ENCODE measurements around the gene TMEM87A. TPM values are rescaled to one million over a fixed set of nuclear protein-coding genes. Genes with fewer than 3 reads are reported as not detected.
"Not testable (repeated sequence)": the region's sequence is repeated elsewhere in the genome, so short reads cannot be mapped to it uniquely, and the experiment has no call there.

Gene TMEM87A
- total RNA-seq, 4 donors from 2014 or later = 52.6 to 102 (median 82.5) TPM

DNA sequence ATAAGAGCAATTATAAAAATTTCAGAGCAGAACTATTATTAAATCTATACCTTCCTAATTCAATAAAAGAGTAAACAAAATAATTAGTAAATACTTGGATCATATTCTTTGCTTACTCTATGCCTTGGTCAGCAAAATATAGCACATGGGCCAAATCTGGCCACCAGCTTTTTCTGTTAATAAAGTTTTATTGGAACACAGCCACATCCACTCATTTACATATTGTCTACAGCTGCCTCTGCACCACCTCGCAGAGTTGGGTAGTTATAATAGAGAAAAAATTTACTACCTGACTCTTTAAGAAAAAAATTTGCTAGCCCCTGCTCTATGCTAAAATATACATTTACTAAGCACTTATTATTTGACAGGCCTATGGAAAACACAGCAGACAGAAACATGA lies 32.4 kb downstream of the TMEM87A start:
- Histone ChIP-seq H3K36me3 (peaks cover 0 to 83% (median 5%) of the 10 kb centered on the region in 3 donors), H3K4me3 (no peak overlapping the region), H3K9me3 (no peaks in the 10 kb centered on the region), H3K27me3 (no peaks in the 10 kb centered on the region), H3K27ac (no peak overlapping the region), H3K4me1 (no peaks in the 10 kb centered on the region)
- intact Hi-C loops (cut with DNase I) = no loop called here
- TF ChIP-seq, protein P1, sequence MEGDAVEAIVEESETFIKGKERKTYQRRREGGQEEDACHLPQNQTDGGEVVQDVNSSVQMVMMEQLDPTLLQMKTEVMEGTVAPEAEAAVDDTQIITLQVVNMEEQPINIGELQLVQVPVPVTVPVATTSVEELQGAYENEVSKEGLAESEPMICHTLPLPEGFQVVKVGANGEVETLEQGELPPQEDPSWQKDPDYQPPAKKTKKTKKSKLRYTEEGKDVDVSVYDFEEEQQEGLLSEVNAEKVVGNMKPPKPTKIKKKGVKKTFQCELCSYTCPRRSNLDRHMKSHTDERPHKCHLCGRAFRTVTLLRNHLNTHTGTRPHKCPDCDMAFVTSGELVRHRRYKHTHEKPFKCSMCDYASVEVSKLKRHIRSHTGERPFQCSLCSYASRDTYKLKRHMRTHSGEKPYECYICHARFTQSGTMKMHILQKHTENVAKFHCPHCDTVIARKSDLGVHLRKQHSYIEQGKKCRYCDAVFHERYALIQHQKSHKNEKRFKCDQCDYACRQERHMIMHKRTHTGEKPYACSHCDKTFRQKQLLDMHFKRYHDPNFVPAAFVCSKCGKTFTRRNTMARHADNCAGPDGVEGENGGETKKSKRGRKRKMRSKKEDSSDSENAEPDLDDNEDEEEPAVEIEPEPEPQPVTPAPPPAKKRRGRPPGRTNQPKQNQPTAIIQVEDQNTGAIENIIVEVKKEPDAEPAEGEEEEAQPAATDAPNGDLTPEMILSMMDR (IDR thresholded peaks at IDR 0.05) = no peak
- no peak for TF ChIP-seq POLR2A (IDR thresholded peaks at IDR 0.05)
- 80 to 90% methylated on average over 1 of the region's 1 CpG for WGBS, 2 donors
- DNase-seq = no peak

DNA sequence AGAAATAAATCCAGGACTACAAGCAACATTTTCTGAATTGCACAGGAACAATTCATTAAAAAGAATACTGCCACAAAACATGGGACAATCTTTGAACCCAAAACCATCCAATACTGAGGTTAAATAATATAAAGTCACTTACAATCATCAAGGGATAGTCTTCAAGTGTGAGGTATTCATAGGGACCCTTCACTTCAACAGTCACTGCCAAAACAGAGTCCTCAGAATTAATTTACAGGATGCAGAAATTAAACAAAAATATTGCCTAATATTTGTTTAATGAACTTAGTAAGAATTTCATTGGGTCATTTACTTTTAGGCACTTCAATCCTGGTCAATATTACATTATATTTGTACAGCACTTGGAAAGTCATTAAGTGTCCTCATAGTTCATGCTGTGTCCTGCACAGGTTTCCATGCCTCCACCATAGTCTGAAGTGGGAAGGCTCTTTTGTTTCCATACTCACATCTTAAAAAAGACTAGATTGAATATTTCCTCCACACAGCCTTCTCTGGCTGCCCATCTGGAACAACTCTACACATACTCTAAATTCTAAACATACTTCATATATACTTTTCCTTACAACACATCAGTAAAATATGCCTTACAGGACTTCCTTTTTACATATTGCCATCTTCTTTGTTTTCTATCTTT lies 33.6 kb downstream of the TMEM87A start:
- intact Hi-C loops (cut with DNase I) = no loop called here
- peaks cover 0 to 95% (median 5%) of the 10 kb centered on the region in 3 donors for H3K36me3 ChIP-seq

GRCh38 chr15:42233107-42233506 lies 40.1 kb downstream of the TMEM87A start:
- Histone ChIP-seq H3K4me3 (no peak overlapping the region), H3K4me1 (no peaks in the 10 kb centered on the region), H3K9me3 (no peaks in the 10 kb centered on the region), H3K27ac (no peak overlapping the region), H3K36me3 (peaks cover 0 to 99% (median 7%) of the 10 kb centered on the region in 3 donors), H3K27me3 (no peaks in the 10 kb centered on the region)
- TF ChIP-seq, protein P1 (IDR thresholded peaks at IDR 0.05) = no peak
- TF ChIP-seq POLR2A (IDR thresholded peaks at IDR 0.05) = no peak
- no peak for DNase-seq
- intact Hi-C loops (cut with DNase I) = no loop called here
- WGBS, 2 donors = 69 to 97% methylated on average over 2 of the region's 2 CpGs

More for the DNA sequence above, 33.6 kb downstream of the TMEM87A start:
- Histone ChIP-seq H3K4me3 (no peak overlapping the region), H3K27me3 (no peaks in the 10 kb centered on the region), H3K4me1 (no peaks in the 10 kb centered on the region), H3K27ac (no peak overlapping the region), H3K9me3 (no peaks in the 10 kb centered on the region)
- DNase-seq = no peak
- TF ChIP-seq, protein P1 (IDR thresholded peaks at IDR 0.05) = no peak
- no peak for TF ChIP-seq POLR2A (IDR thresholded peaks at IDR 0.05)

DNA sequence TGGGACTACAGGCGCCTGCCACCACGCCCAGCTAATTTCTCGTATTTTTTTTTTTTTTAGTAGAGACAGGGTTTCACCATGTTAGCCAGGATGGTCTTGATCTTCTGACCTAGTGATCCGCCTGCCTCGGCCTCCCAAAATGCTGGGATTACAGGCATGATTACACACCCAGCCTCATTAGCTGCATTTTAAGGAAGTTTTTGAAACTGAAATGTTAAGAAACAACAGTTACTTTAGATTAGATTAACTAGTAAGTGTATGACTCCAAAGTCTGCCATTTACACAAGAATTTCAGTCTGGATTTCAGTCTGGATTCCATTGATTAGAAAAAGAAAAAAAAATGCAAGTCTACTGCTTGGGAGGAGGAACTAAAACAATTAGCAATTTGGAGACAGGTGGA lies 40.6 kb downstream of the TMEM87A start:
- WGBS, 2 donors = 62 to 72% methylated on average over 3 to 5 of the region's 5 CpGs
- H3K9me3 ChIP-seq = no peaks in the 10 kb centered on the region
- intact Hi-C loops (cut with DNase I) = no loop called here

GRCh38 chr15:42231088-42231487 lies 42.1 kb downstream of the TMEM87A start:
- no peaks in the 10 kb centered on the region for H3K4me1 ChIP-seq
- H3K36me3 ChIP-seq = peaks cover 0 to 99% (median 20%) of the 10 kb centered on the region in 3 donors
- H3K27ac ChIP-seq = no peak overlapping the region
- intact Hi-C loops (cut with DNase I) = no loop called here
- H3K4me3 ChIP-seq = no peak overlapping the region
- no peak for DNase-seq
- TF ChIP-seq POLR2A (IDR thresholded peaks at IDR 0.05) = no peak
- TF ChIP-seq, protein P1 (IDR thresholded peaks at IDR 0.05) = no peak
- H3K9me3 ChIP-seq = no peaks in the 10 kb centered on the region
- 87 to 97% methylated on average over 1 of the region's 1 CpG for WGBS, 2 donors
- H3K27me3 ChIP-seq = no peaks in the 10 kb centered on the region

More for the DNA sequence above, 40.6 kb downstream of the TMEM87A start:
- H3K4me1 ChIP-seq = no peaks in the 10 kb centered on the region
- H3K27ac ChIP-seq = no peak overlapping the region
- no peaks in the 10 kb centered on the region for H3K27me3 ChIP-seq
- no peak overlapping the region for H3K4me3 ChIP-seq
- DNase-seq = no peak
- TF ChIP-seq, protein P1 (IDR thresholded peaks at IDR 0.05) = no peak
- TF ChIP-seq POLR2A (IDR thresholded peaks at IDR 0.05) = no peak
- peaks cover 0 to 99% (median 10%) of the 10 kb centered on the region in 3 donors for H3K36me3 ChIP-seq

DNA sequence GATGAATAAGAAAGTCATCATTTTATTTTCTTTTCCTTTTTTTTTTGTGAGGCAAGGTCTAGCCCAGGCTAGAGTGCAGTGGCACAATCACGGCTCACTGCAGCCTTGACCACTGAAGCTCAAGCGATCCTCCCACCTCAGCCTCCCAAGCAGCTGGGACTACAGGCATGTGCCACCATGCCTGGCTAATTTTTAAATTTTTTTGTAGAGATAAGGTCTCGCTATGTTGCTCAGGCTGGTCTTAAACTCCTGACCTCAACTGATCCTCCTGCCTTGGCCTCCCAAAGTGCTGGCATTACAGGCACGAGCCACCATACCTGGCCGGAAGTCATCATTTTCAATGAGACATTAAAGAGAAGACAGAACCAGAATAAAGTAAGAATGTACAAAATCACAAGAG lies 44.3 kb downstream of the TMEM87A start:
- H3K27ac ChIP-seq; H3K9me3 ChIP-seq; intact Hi-C loops (cut with DNase I); H3K27me3 ChIP-seq; DNase-seq; H3K4me3 ChIP-seq; H3K4me1 ChIP-seq: not testable (repeated sequence)
- H3K36me3 ChIP-seq = peaks cover 8 to 99% (median 26%) of the 10 kb centered on the region in 3 donors
- WGBS, 2 donors = 100% methylated on average over 4 to 5 of the region's 5 CpGs

All from esophagus squamous epithelium (tissue), 5 donors.